ENCODE measurements around the gene MELTF. TPM values are rescaled to one million over a fixed set of nuclear protein-coding genes. Genes with fewer than 3 reads are reported as not detected.

The MELTF gene
- total and polyA plus RNA-seq, 2 experiments from 2014 or later = 74.0 to 121 TPM

- Histone ChIP-seq H3K79me2 (no peaks in the 10 kb centered on the region), H3K27me3 (no peaks in the 10 kb centered on the region), H2AFZ (no peak overlapping the region), H3K4me3 (no peak overlapping the region), H4K20me1 (ENCODE audit: insufficient read depth, poor library complexity, severe bottlenecking) (no peaks in the 10 kb centered on the region), H3K27ac (peak overlapping the region; percentile 96), H3K4me2 (no peak overlapping the region), H3K36me3 (replicated peaks; ENCODE audit: insufficient read depth, low read depth) (no peaks in the 10 kb centered on the region), H3K9me2 (replicated peaks; ENCODE audit: insufficient read depth) (no peaks in the 10 kb centered on the region), H3K4me1 (ENCODE audit: insufficient read depth) (peaks cover 53% of the 10 kb centered on the region), H3K9me3 (ENCODE audit: low read depth) (no peaks in the 10 kb centered on the region)
- WGBS (ENCODE audit: low lambda C conversion rate, missing lambda C conversion rate) = 84% methylated on average over 10 of the region's 10 CpGs
- DNase-seq (ENCODE audit: low spot score) = no peak
- TF ChIP-seq EZH2 (IDR thresholded peaks at IDR 0.05; ENCODE audit: borderline replicate concordance) (no peak), CTCF (IDR thresholded peaks at IDR 0.05; ENCODE audit: poor library complexity) (no peak), EZH2phosphoT487 (IDR thresholded peaks at IDR 0.05; ENCODE audit: low read depth, severe bottlenecking, unreplicated experiment) (no peak)
Measured at GRCh38 chr3:196987022-196987421, 42.6 kb downstream of the MELTF start.

GRCh38 chr3:196985954-196986885 is 43.4 kb downstream of the MELTF start:
- Histone ChIP-seq H3K36me3 (replicated peaks; ENCODE audit: insufficient read depth, low read depth) (no peaks in the 10 kb centered on the region), H3K4me1 (ENCODE audit: insufficient read depth) (peaks cover 53% of the 10 kb centered on the region), H3K4me3 (no peak overlapping the region), H3K79me2 (no peaks in the 10 kb centered on the region), H3K27ac (peak overlapping the region; percentile 96), H3K4me2 (no peak overlapping the region), H3K9me2 (replicated peaks; ENCODE audit: insufficient read depth) (no peaks in the 10 kb centered on the region), H3K9me3 (ENCODE audit: low read depth) (no peaks in the 10 kb centered on the region), H3K27me3 (no peaks in the 10 kb centered on the region), H4K20me1 (ENCODE audit: insufficient read depth, poor library complexity, severe bottlenecking) (no peaks in the 10 kb centered on the region), H2AFZ (no peak overlapping the region)
- 92% methylated on average over 9 of the region's 9 CpGs for WGBS (ENCODE audit: low lambda C conversion rate, missing lambda C conversion rate)
- DNase-seq (ENCODE audit: low spot score) = no peak
- TF ChIP-seq EZH2 (IDR thresholded peaks at IDR 0.05; ENCODE audit: borderline replicate concordance) (no peak), CTCF (IDR thresholded peaks at IDR 0.05; ENCODE audit: poor library complexity) (no peak), EZH2phosphoT487 (IDR thresholded peaks at IDR 0.05; ENCODE audit: low read depth, severe bottlenecking, unreplicated experiment) (no peak)

GRCh38 chr3:196985298-196985697 is 44.3 kb downstream of the MELTF start:
- no peaks in the 10 kb centered on the region for H3K36me3 ChIP-seq (replicated peaks; ENCODE audit: insufficient read depth, low read depth)
- no peaks in the 10 kb centered on the region for H3K9me2 ChIP-seq (replicated peaks; ENCODE audit: insufficient read depth)
- WGBS (ENCODE audit: low lambda C conversion rate, missing lambda C conversion rate) = 52% methylated on average over 6 of the region's 6 CpGs
- H4K20me1 ChIP-seq (ENCODE audit: insufficient read depth, poor library complexity, severe bottlenecking) = no peaks in the 10 kb centered on the region
- H3K79me2 ChIP-seq = no peaks in the 10 kb centered on the region
- peak; percentile 48 for DNase-seq (ENCODE audit: low spot score)
- H3K4me3 ChIP-seq = no peak overlapping the region
- H3K9me3 ChIP-seq (ENCODE audit: low read depth) = no peaks in the 10 kb centered on the region
- no peak for TF ChIP-seq EZH2phosphoT487 (IDR thresholded peaks at IDR 0.05; ENCODE audit: low read depth, severe bottlenecking, unreplicated experiment)
- H3K27me3 ChIP-seq = no peaks in the 10 kb centered on the region
- H2AFZ ChIP-seq = peak overlapping the region; percentile 2
- H3K27ac ChIP-seq = peak overlapping the region; percentile 94
- no peak overlapping the region for H3K4me2 ChIP-seq
- peaks cover 48% of the 10 kb centered on the region for H3K4me1 ChIP-seq (ENCODE audit: insufficient read depth)

GRCh38 chr3:196983186-196983585 is 46.4 kb downstream of the MELTF start:
- no peak overlapping the region for H3K27ac ChIP-seq
- H4K20me1 ChIP-seq (ENCODE audit: insufficient read depth, poor library complexity, severe bottlenecking) = no peaks in the 10 kb centered on the region
- 69% methylated on average over 1 of the region's 1 CpG for WGBS (ENCODE audit: low lambda C conversion rate, missing lambda C conversion rate)
- no peak overlapping the region for H2AFZ ChIP-seq
- no peaks in the 10 kb centered on the region for H3K9me3 ChIP-seq (ENCODE audit: low read depth)
- DNase-seq (ENCODE audit: low spot score) = no peak
- H3K27me3 ChIP-seq = no peaks in the 10 kb centered on the region
- H3K79me2 ChIP-seq = no peaks in the 10 kb centered on the region
- H3K4me3 ChIP-seq = no peak overlapping the region
- peaks cover 31% of the 10 kb centered on the region for H3K4me1 ChIP-seq (ENCODE audit: insufficient read depth)
- H3K4me2 ChIP-seq = no peak overlapping the region
- no peaks in the 10 kb centered on the region for H3K36me3 ChIP-seq (replicated peaks; ENCODE audit: insufficient read depth, low read depth)
- H3K9me2 ChIP-seq (replicated peaks; ENCODE audit: insufficient read depth) = no peaks in the 10 kb centered on the region
- TF ChIP-seq CTCF (IDR thresholded peaks at IDR 0.05; ENCODE audit: poor library complexity) (no peak), EZH2phosphoT487 (IDR thresholded peaks at IDR 0.05; ENCODE audit: low read depth, severe bottlenecking, unreplicated experiment) (no peak), EZH2 (IDR thresholded peaks at IDR 0.05; ENCODE audit: borderline replicate concordance) (no peak)

Data from hepatocyte (in vitro differentiated cells).